ENCODE results near the gene BCL2L13.
"Not testable (repeated sequence)": the region's sequence is repeated elsewhere in the genome, so short reads cannot be mapped to it uniquely, and the experiment has no call there.

Gene BCL2L13

DNA sequence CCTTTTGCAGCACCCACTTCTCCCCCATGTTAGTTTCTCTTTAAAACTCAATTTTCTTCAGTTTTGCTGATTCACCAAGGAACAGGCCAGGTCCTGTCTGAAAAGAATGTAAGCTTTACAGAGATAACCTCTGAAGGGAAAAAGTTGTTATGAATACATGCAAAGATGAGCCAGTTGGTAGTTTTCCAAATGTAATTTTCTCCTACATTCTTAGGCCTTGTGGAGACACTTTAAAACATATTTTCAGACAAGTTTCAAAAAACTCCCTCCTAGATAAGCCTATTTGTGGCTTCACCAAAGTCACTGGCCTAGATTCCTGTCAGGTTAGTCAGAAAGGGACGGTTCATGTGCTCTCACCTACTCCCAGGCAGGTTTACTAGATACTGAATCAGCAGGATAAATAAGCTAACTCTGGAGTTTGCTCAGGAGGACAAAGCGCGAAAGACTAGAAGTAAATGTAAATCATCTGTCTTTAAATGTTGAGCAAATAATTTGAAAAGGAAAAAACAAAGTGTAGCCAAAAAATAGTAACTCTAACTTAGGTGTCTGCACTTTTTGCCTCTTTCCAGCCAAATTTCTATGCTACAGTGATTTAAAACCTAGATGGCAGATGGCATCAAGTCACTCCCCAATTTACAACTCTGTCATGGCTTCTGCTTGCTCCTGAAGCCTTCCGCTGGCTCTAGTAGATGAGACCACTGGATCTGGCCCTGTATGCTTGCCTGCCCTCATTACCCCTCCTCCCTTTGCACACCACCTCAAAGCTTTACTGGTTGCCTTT, 5.2 kb upstream of the BCL2L13 start:
- in situ Hi-C loops (cut with MboI; ENCODE audit: low sequenced_read_pairs, unreplicated experiment), result no loop called here
- TF ChIP-seq, protein P1, sequence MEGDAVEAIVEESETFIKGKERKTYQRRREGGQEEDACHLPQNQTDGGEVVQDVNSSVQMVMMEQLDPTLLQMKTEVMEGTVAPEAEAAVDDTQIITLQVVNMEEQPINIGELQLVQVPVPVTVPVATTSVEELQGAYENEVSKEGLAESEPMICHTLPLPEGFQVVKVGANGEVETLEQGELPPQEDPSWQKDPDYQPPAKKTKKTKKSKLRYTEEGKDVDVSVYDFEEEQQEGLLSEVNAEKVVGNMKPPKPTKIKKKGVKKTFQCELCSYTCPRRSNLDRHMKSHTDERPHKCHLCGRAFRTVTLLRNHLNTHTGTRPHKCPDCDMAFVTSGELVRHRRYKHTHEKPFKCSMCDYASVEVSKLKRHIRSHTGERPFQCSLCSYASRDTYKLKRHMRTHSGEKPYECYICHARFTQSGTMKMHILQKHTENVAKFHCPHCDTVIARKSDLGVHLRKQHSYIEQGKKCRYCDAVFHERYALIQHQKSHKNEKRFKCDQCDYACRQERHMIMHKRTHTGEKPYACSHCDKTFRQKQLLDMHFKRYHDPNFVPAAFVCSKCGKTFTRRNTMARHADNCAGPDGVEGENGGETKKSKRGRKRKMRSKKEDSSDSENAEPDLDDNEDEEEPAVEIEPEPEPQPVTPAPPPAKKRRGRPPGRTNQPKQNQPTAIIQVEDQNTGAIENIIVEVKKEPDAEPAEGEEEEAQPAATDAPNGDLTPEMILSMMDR (IDR thresholded peaks at IDR 0.05; ENCODE audit: borderline replicate concordance, control extremely low read depth, extremely low read depth, insufficient read depth, missing control alignments), result no peak
- no peak for DNase-seq (ENCODE audit: low spot score)

DNA sequence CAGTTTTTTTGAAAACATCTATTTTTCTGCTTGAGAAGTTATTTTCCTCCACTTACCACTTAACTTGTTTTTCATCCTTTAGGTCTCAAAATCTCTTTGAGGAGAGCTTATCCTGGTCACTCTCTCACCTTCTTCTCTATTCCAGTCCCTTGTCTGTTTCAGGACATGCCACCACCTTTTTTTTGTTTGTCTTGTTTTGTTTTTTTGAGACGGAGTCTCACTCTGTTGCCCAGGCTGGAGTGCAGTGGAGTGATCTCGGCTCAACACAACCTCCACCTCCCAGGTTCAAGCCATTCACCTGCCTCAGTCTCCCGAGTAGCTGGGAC, 4.6 kb upstream of the BCL2L13 start:
- no peak for DNase-seq (ENCODE audit: low spot score)
- in situ Hi-C loops (cut with MboI; ENCODE audit: low sequenced_read_pairs, unreplicated experiment), result no loop called here
- TF ChIP-seq, protein P1 (IDR thresholded peaks at IDR 0.05; ENCODE audit: borderline replicate concordance, control extremely low read depth, extremely low read depth, insufficient read depth, missing control alignments), result no peak

GRCh38 chr22:17634696-17635095, 3.9 kb upstream of the BCL2L13 start:
- no peak for DNase-seq (ENCODE audit: low spot score)
- TF ChIP-seq, protein P1 (IDR thresholded peaks at IDR 0.05; ENCODE audit: borderline replicate concordance, control extremely low read depth, extremely low read depth, insufficient read depth, missing control alignments), result no peak
- in situ Hi-C loops (cut with MboI; ENCODE audit: low sequenced_read_pairs, unreplicated experiment), result no loop called here

DNA sequence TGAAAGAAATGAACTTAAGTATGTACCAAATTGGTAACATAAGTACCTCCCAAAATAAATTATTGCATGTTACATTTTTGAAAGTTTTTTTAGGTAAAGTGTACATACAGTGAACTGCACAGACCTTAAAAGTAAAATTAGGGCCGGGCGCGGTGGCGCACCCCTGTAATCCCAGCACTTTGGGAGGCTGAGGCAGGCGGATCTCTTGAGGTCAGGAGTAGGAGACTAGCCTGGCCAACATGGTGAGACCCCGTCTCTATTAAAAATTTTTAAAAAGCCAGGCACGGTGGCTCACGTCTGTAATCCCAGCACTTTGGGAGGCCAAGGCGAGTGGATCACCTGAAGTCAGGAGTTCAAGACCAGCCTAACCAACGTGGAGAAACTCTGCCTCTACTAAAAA, 1.7 kb upstream of the BCL2L13 start:
- in situ Hi-C loops (cut with MboI; ENCODE audit: low sequenced_read_pairs, unreplicated experiment); DNase-seq (ENCODE audit: low spot score): not testable (repeated sequence)

DNA sequence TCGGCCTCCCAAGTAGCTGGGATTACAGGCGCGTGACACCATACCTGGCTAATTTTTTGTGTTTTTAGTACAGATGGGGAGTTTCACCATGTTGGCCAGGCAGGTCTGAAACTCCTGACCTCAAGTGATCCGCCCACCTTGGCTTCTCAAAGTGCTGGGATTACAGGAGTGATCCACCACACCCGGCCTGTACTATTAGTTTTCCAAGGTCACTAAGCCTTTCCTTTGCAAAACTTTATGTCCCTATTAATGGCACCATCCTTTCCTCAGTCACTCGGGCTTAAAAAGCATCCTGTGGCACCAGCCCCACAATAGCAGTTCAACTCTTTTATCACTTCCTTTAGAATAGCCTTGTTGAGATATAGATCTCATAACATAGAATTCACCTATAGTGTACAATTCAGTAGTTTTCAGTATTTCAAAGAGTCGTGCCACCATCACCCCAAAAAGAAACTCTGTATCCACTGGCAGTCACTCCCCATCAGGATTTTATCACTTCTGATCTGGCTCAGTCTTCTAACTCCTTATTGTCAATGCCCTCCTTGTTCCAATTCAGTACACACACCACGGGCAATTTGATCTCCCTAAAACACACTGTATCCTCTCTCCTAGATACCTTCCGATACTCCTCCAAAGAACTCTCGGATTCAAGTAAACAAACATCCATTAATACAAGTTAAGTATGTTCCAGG, 921 bp upstream of the BCL2L13 start:
- TF ChIP-seq, protein P1 (IDR thresholded peaks at IDR 0.05; ENCODE audit: borderline replicate concordance, control extremely low read depth, extremely low read depth, insufficient read depth, missing control alignments), result no peak
- in situ Hi-C loops (cut with MboI; ENCODE audit: low sequenced_read_pairs, unreplicated experiment), result no loop called here
- no peak for DNase-seq (ENCODE audit: low spot score)

GRCh38 chr22:17638182-17638431, 450 bp upstream of the BCL2L13 start:
- TF ChIP-seq, protein P1 (IDR thresholded peaks at IDR 0.05; ENCODE audit: borderline replicate concordance, control extremely low read depth, extremely low read depth, insufficient read depth, missing control alignments), result no peak
- peak; percentile 40 for DNase-seq (ENCODE audit: low spot score)
- in situ Hi-C loops (cut with MboI; ENCODE audit: low sequenced_read_pairs, unreplicated experiment), result no loop called here

- DNase-seq (ENCODE audit: low spot score), result peak; percentile 71
- TF ChIP-seq, protein P1 (IDR thresholded peaks at IDR 0.05; ENCODE audit: borderline replicate concordance, control extremely low read depth, extremely low read depth, insufficient read depth, missing control alignments), result no peak
These were observed 737 bp downstream of the BCL2L13 start for GRCh38 chr22:17639247-17639741.

More at GRCh38 chr22:17639247-17639741, 737 bp downstream of the BCL2L13 start:
- in situ Hi-C loops (cut with MboI; ENCODE audit: low sequenced_read_pairs, unreplicated experiment), result no loop called here
